Stimulated activated CD4-positive, alpha-beta T cell treated with anti-CD3 and anti-CD28 coated beads, TNF-alpha, amount 100 ng/mL, for 48 hours (primary cell): ENCODE measurements around the gene NEDD9.

ENCODE experiments used
- DNase-seq, 3 donors: peaks; one replicate each; pipeline ENCODE4 v3.0.0-alpha.2; 2020; ENCODE audit warnings: low read depth in 3 of 3

Gene NEDD9

GRCh38 chr6:11202513-11203305 lies 29.8 kb downstream of the NEDD9 start:
- no peak for DNase-seq

DNA sequence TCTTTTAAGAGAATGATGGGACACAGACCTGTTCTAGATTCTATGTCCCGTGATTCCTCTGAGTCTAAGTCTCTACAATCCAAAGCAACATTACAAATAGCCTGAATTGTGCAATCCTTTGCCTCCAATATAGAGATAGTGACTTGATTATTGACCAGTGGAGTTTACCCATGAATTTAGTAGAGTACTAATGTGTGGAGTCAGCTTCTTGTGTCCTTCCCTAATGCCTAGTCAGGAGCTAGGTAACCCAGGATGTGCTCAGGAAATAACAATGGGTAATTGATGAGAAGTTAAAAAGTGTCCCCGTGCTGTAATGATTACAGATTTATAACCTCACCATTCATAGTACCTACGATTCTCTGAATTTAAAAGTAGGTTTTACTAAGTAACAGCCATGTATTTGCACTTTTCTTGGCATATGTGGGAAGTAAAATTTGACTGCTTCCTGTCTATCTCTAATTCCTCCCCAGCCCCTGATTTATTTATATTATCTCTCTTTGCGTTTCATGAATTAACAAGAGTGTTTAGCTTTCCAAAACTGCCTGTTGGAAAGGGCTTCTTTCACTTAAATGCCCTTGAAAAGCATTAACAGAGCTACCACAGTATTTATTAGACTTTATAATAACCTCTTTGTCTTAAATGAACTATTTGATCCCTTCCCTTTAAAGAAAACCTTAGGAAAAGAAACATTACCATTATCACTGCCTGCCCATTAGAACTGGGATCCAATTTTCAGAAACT lies 30.5 kb downstream of the NEDD9 start:
- no peak for DNase-seq

DNA sequence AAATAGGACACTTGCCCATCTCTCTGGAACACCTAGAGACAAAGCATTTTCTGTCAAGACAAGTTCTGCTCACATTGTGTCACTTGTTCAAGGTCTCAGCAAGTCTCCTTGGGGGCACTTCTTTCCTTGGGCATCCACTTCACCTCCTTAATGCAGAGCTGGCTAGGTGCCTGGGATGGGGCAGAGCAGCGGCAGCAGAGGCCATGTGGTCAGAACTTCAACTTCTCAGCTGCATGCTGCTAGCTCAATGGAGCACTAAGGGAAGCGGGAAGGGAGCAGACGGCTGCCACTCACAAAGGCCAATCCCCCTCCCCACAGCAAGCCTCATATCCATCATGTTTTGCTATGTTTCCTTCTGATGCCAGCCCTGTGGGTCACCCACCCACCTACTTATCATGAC lies 31.5 kb downstream of the NEDD9 start:
- no peak for DNase-seq

DNA sequence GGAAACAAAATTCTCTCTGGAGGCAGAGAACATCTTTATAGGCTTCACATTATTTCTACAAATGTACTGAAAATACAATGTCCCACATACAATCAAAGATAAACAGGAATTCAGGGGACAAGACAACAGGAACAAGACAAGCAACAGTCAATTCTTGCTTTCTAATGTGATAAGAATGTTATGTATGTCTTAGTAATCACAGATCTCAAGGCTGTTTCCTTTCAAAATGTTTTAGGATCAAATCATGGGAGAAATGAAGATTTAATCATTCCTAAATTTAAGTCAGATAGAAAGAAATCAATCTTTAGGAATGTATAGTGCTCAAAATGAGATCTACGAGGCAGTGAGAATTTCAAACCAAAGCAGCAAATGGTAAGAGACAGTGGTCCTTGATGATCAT lies 32.1 kb downstream of the NEDD9 start:
- no peak for DNase-seq

DNA sequence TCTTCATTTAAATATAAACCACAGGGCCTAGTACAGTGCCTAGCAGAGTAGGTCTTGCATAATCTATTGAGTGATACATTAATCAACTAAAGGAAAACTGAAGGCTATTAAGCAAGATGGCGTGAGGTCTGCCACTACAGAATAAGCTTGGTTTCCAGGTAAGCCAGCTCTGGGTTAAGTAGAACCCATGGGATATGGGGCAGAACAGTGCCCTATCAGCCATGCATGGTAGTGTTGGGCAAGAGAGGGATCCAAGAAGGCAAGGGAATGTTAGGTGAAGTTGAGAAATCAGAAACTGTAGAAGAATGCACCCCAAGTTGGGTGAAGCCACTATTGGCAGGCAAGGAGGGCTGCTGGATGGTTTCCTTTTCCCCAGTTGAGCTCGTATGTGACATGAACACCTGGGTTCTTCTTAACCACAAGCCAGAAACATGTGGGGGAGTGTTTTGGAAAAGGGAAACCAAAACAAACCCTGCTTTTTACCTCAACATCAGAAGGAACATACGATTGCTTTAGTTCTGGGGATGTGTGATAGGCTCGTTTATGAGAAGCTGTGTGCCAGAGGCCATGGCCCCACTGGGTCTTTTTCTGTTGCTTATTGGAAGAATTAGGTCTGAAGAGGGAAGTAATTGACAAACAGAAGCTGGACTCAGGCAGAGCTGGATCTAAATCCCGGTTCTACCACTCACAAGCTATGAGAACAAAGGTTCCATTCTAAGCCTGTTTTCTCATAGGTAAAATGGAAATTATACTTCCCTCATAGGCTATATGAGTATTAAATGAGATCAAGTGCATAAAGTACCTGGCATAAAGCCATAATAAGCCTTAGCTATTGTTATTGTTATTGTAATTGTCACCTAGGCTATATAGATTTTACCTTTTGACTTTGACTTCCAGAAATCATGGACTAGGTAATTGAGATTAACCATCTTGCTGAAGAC lies 33.5 kb downstream of the NEDD9 start:
- no peak for DNase-seq

DNA sequence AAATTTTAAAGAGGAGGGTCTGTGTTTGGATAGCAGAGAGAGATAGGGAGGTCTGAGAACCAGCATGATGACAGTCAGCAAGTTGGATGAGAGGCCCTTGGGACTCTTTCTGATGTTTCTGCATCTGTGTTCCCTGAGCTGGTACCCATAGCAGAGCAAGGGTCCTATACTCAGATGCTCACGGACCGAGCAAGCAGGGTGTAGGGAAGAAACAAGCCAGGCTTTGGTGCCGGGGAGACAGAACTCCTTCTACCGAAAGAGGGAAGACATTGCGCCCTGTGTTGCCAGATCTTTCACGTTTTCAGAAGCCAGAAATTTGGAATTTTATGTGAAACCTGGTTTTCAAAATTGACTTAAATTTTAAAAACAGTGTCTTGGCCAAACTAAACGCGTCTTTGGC lies 34.6 kb downstream of the NEDD9 start:
- no peak for DNase-seq

DNA sequence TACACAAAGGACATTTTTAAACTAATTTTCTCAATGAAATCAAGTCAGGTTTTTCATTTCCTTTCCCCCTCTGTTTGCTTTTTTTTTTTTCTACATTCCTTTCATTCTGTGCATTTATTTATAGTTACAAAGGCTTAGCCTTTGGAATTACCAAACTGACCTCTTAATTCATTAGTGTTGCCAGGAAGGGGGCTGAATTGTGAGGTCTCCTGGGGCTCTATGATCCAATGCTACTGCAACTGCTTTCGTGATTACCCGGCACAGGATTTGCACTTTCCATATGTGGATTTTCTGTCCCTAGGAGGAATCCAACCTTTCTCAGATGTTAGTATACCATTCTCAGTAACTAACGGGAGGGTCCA lies 35.3 kb downstream of the NEDD9 start:
- DNase-seq = no peak

DNA sequence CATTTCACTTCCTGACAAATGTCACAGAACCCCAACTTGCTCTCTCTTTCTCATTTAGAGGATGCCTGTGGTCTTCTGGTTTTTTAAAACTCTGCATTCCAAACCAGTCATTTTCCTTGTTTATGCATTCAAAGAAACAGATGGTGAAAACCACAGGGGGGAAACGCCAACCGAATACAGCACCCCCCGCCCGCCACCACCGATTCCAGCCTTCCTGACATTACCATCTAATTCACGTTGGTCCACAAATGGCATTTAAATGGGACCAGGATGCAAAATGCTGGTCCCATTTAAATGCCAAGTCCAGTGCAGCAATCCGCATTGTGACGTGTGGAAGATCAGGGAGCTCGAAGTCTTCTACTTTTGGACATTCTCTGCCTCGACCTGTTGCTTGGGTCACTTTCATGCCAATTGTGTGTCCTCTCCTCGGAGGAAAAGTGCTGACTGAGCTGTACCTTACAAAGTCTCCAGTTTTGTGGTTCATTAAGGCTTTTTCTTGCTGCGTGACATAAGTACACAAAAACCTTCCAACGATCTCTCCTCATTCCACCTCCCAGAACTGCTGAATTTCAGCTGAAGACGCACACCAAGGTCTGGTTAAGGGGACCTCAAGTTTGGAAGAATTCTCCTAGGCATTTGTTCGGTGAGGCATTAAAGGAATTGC lies 35.8 kb downstream of the NEDD9 start:
- DNase-seq = no peak

DNA sequence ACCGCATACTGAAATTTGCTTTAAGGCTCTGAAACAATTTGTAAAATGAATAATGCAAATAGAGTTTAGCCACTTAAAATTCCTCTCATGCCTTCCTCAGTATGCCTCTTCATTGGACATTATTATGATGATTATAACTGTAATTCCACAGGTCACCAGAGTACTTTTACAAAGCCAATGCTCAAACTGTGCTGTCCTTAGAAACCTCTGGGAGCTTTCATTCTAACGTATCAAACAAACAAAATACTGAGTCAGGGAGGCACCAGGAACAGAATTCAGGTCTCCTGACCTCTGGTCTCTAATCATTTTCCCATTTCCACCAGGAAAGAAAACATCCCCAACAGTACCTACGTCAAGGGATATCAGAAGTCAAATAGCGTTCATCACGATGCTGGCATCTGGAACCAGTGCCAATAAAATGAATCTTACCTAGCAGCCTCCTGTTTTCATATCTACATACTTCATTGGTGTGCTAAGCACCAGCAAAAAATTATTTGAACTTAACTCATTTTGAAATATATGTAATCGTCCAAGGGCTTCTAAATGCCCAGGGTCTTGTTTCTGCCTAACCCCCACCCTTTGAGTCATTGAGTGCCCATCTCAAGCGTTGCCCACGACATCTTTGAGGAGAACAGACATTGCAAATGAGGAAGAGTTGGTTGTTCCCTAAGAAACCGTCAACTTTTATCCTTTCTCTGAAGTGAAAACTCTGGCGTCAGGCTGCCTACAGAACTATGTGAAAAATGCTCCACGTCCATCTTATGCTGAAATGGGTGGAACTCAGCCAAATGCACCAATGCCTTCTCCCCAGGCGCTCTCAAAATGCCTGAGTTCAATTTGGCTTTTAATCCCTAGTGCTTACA lies 37.9 kb downstream of the NEDD9 start:
- DNase-seq = no peak

GRCh38 chr6:11193434-11193833 lies 39.0 kb downstream of the NEDD9 start:
- DNase-seq = no peak

- DNase-seq = no peak
Observed at GRCh38 chr6:11192167-11192566, 40.3 kb downstream of the NEDD9 start.

DNA sequence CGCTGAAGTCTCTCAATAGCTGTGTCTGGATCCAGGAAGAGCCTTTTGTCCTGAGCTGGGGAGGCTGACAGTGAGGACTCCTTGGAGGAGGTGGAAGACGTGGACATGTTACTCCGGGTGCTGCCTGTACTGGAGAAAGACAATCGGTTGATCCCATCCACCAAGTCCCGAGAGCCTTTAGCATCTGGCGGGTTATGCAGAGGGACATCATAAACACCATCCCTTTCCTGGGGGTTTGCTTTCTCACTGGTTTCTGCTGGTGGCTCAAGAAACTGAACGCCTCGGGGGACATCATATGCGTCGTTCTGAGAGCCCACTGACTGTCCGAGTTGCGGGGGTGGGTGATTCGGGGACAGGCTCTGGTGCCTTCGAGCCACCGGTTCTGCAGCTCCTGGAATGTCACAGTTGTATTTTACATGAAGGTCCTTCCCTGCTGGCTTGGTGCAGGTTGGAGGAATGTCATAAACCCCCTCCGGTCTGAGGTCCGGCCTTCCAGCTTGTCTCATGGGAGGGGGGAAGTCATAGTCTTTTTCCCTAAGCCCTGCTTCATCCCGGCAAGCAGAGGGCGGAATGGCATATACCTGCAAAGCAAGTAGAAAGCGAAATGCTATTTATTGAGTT lies 41.7 kb downstream of the NEDD9 start:
- no peak for DNase-seq

GRCh38 chr6:11189865-11190624 lies 42.4 kb downstream of the NEDD9 start:
- DNase-seq = no peak

- DNase-seq = no peak
Observed at GRCh38 chr6:11188161-11188915, 44.1 kb downstream of the NEDD9 start.

GRCh38 chr6:11187301-11187700 lies 45.2 kb downstream of the NEDD9 start:
- no peak for DNase-seq

DNA sequence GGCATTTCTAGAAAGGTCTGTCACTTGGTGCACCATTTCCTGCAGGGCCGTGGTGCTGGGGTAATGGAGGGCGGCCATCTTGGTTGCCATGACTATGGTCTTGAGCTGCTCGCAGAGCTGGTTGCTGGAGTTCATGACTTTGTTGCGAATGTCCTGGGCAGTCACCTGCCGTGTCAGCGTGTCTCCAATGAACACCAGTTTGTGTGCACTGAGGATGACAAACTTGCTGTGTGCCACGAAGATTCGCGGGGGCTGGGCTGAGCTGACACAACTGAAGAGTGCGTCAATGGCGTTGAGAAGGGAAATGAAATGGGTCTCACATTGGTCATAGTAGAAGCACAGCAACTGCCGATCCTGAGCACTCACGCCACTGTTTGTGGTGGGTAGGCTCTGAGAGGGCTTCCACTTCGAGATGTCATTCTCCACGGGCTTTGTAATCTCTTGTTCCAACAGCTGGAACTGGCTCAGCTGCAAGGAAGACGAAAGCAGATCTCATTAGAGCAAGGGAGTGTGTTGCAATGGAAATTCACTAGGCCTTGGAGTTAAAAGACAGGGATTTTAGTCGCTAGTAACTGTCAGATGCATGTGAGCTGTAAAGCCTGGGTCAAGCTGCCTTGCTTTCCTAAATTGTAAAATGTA lies 47.1 kb downstream of the NEDD9 start:
- no peak for DNase-seq

GRCh38 chr6:11183761-11184362 lies 48.6 kb downstream of the NEDD9 start:
- DNase-seq = no peak
